Measurements from ENCODE around the gene TMEM132D. TPM values are rescaled to one million over a fixed set of nuclear protein-coding genes. Genes with fewer than 3 reads are reported as not detected.

TMEM132D gene
- total and polyA plus RNA-seq, 5 donors from 2014 or later = not detected

DNA sequence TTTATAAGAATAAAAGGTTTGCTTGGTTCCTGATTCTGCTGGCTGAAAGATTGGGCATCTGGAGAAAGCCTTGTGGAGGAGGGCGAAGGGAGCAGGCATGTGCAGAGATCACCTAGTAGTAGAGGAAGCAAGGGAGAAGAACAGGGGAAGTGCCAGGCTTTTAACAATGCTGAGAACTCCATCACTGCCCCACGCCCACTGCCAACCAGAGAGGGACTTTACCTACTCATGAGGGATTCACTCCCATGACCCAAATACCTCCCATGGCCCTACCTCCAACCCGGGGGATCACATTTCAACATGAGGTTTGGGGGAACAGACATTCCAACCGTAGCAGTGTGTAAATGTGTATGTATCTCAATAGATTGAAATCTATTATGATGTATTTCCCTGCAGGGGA lies 690.3 kb downstream of the TMEM132D start:
- no peak for DNase-seq
- no peaks in the 10 kb centered on the region for H3K36me3 Mint-ChIP-seq
- H3K4me3 Mint-ChIP-seq = peak overlapping the region in 1 of 4 donors; percentile 0
- no peak overlapping the region for H3K27ac Mint-ChIP-seq
- Histone ChIP-seq H3K36me3 (ENCODE audit: control insufficient read depth, insufficient read depth, low read length) (no peaks in the 10 kb centered on the region), H3K27me3 (ENCODE audit: control insufficient read depth, insufficient read depth, low read length) (no peaks in the 10 kb centered on the region), H3K9me3 (ENCODE audit: control insufficient read depth in 2 of 2, low read length in 2 of 2) (peaks cover 0 to 3% of the 10 kb centered on the region in 2 experiments), H3K4me1 (ENCODE audit: control insufficient read depth, insufficient read depth, low read length, poor library complexity, severe bottlenecking) (no peaks in the 10 kb centered on the region), H3K27ac (ENCODE audit: insufficient read depth, low read length, poor library complexity, severe bottlenecking) (no peak overlapping the region), H3K4me3 (ENCODE audit: low read depth, low read length) (no peak overlapping the region)
- H3K27me3 Mint-ChIP-seq = no peaks in the 10 kb centered on the region
- no peak for ATAC-seq (ENCODE audit: low read depth in 2 of 2)
- no peaks in the 10 kb centered on the region for H3K4me1 Mint-ChIP-seq
- peaks cover 0 to 15% (median 7%) of the 10 kb centered on the region in 7 donors for H3K9me3 Mint-ChIP-seq

GRCh38 chr12:129211862-129212630 lies 691.8 kb downstream of the TMEM132D start:
- H3K27me3 ChIP-seq (ENCODE audit: control insufficient read depth, insufficient read depth, low read length) = no peaks in the 10 kb centered on the region
- Mint-ChIP-seq H3K36me3 (no peaks in the 10 kb centered on the region), H3K27me3 (no peaks in the 10 kb centered on the region), H3K4me3 (peak overlapping the region in 1 of 4 donors; percentile 35), H3K4me1 (no peaks in the 10 kb centered on the region), H3K27ac (no peak overlapping the region), H3K9me3 (peaks cover 0 to 15% (median 8%) of the 10 kb centered on the region in 7 donors)
- H3K4me3 ChIP-seq (ENCODE audit: low read depth, low read length) = no peak overlapping the region
- H3K36me3 ChIP-seq (ENCODE audit: control insufficient read depth, insufficient read depth, low read length) = no peaks in the 10 kb centered on the region
- ATAC-seq (ENCODE audit: low read depth in 2 of 2) = no peak
- DNase-seq = no peak
- H3K9me3 ChIP-seq (ENCODE audit: control insufficient read depth in 2 of 2, low read length in 2 of 2) = peaks cover 0 to under 1% of the 10 kb centered on the region in 2 experiments
- no peaks in the 10 kb centered on the region for H3K4me1 ChIP-seq (ENCODE audit: control insufficient read depth, insufficient read depth, low read length, poor library complexity, severe bottlenecking)
- H3K27ac ChIP-seq (ENCODE audit: insufficient read depth, low read length, poor library complexity, severe bottlenecking) = no peak overlapping the region

GRCh38 chr12:129208566-129208965 lies 695.3 kb downstream of the TMEM132D start:
- no peak overlapping the region for H3K27ac ChIP-seq (ENCODE audit: insufficient read depth, low read length, poor library complexity, severe bottlenecking)
- no peaks in the 10 kb centered on the region for H3K4me1 Mint-ChIP-seq
- peaks cover 5% of the 10 kb centered on the region for H3K27me3 Mint-ChIP-seq

GRCh38 chr12:129207084-129207483 lies 696.7 kb downstream of the TMEM132D start:
- Histone ChIP-seq H3K27ac (ENCODE audit: insufficient read depth, low read length, poor library complexity, severe bottlenecking) (no peak overlapping the region), H3K36me3 (ENCODE audit: control insufficient read depth, insufficient read depth, low read length) (no peaks in the 10 kb centered on the region), H3K9me3 (ENCODE audit: control insufficient read depth in 2 of 2, low read length in 2 of 2) (no peaks in the 10 kb centered on the region), H3K4me3 (ENCODE audit: low read depth, low read length) (no peak overlapping the region), H3K27me3 (ENCODE audit: control insufficient read depth, insufficient read depth, low read length) (no peaks in the 10 kb centered on the region), H3K4me1 (ENCODE audit: control insufficient read depth, insufficient read depth, low read length, poor library complexity, severe bottlenecking) (no peaks in the 10 kb centered on the region)
- Mint-ChIP-seq H3K27ac (no peak overlapping the region), H3K4me3 (no peak overlapping the region), H3K4me1 (no peaks in the 10 kb centered on the region), H3K9me3 (peaks cover 0 to 8% (median 2%) of the 10 kb centered on the region in 7 donors), H3K36me3 (no peaks in the 10 kb centered on the region), H3K27me3 (peaks cover 5% of the 10 kb centered on the region)
- DNase-seq (no peak), ATAC-seq (ENCODE audit: low read depth in 2 of 2) (no peak)

More at GRCh38 chr12:129208566-129208965, 695.3 kb downstream of the TMEM132D start:
- Histone ChIP-seq H3K36me3 (ENCODE audit: control insufficient read depth, insufficient read depth, low read length) (no peaks in the 10 kb centered on the region), H3K4me1 (ENCODE audit: control insufficient read depth, insufficient read depth, low read length, poor library complexity, severe bottlenecking) (no peaks in the 10 kb centered on the region), H3K9me3 (ENCODE audit: control insufficient read depth in 2 of 2, low read length in 2 of 2) (no peaks in the 10 kb centered on the region), H3K27me3 (ENCODE audit: control insufficient read depth, insufficient read depth, low read length) (no peaks in the 10 kb centered on the region), H3K4me3 (ENCODE audit: low read depth, low read length) (no peak overlapping the region)
- ATAC-seq (ENCODE audit: low read depth in 2 of 2) (no peak), DNase-seq (no peak)
- Mint-ChIP-seq H3K27ac (no peak overlapping the region), H3K4me3 (no peak overlapping the region), H3K36me3 (no peaks in the 10 kb centered on the region), H3K9me3 (peaks cover 0 to 9% (median 4%) of the 10 kb centered on the region in 7 donors)

DNA sequence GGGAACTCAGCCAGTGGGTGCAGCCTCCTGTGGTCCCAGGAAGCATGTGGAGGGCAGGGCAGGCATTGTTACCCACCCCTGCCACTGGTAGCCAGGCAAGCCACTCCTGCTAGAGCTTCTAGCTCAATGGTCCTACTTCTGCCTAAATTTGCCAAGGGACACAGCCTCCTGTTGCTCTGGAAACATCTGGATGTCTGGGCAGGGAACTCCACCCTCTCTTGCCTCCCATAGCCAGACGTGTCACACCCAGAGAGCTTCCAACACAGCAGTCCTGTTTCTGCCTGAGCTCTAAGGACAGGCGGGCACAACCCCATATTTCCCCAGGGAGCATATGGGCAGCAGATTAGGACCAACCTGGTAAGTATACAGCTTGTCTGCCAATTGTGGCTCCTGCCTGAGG lies 700.4 kb downstream of the TMEM132D start:
- no peaks in the 10 kb centered on the region for H3K4me1 ChIP-seq (ENCODE audit: control insufficient read depth, insufficient read depth, low read length, poor library complexity, severe bottlenecking)
- H3K27me3 Mint-ChIP-seq = peaks cover 5% of the 10 kb centered on the region
- ATAC-seq (ENCODE audit: low read depth in 2 of 2) (no peak), DNase-seq (no peak)
- no peaks in the 10 kb centered on the region for H3K27me3 ChIP-seq (ENCODE audit: control insufficient read depth, insufficient read depth, low read length)
- no peaks in the 10 kb centered on the region for H3K36me3 Mint-ChIP-seq
- no peaks in the 10 kb centered on the region for H3K4me1 Mint-ChIP-seq
- H3K9me3 ChIP-seq (ENCODE audit: control insufficient read depth in 2 of 2, low read length in 2 of 2) = no peaks in the 10 kb centered on the region
- H3K36me3 ChIP-seq (ENCODE audit: control insufficient read depth, insufficient read depth, low read length) = no peaks in the 10 kb centered on the region
- H3K9me3 Mint-ChIP-seq = peaks cover 0 to 7% (median 2%) of the 10 kb centered on the region in 7 donors
- H3K27ac Mint-ChIP-seq = peak overlapping the region in 1 of 3 donors; percentile 57
- H3K4me3 ChIP-seq (ENCODE audit: low read depth, low read length) = no peak overlapping the region
- no peak overlapping the region for H3K27ac ChIP-seq (ENCODE audit: insufficient read depth, low read length, poor library complexity, severe bottlenecking)
- no peak overlapping the region for H3K4me3 Mint-ChIP-seq

- H3K27me3 Mint-ChIP-seq = peaks cover 5% of the 10 kb centered on the region
- ATAC-seq (ENCODE audit: low read depth in 2 of 2) (no peak), DNase-seq (no peak)
- H3K4me3 Mint-ChIP-seq = no peak overlapping the region
- H3K4me1 ChIP-seq (ENCODE audit: control insufficient read depth, insufficient read depth, low read length, poor library complexity, severe bottlenecking) = no peaks in the 10 kb centered on the region
- no peaks in the 10 kb centered on the region for H3K9me3 ChIP-seq (ENCODE audit: control insufficient read depth in 2 of 2, low read length in 2 of 2)
- no peak overlapping the region for H3K27ac ChIP-seq (ENCODE audit: insufficient read depth, low read length, poor library complexity, severe bottlenecking)
- no peak overlapping the region for H3K27ac Mint-ChIP-seq
- no peaks in the 10 kb centered on the region for H3K27me3 ChIP-seq (ENCODE audit: control insufficient read depth, insufficient read depth, low read length)
- no peaks in the 10 kb centered on the region for H3K36me3 Mint-ChIP-seq
- no peak overlapping the region for H3K4me3 ChIP-seq (ENCODE audit: low read depth, low read length)
- H3K36me3 ChIP-seq (ENCODE audit: control insufficient read depth, insufficient read depth, low read length) = no peaks in the 10 kb centered on the region
- no peaks in the 10 kb centered on the region for H3K4me1 Mint-ChIP-seq
- peaks cover 0 to 8% (median under 1%) of the 10 kb centered on the region in 7 donors for H3K9me3 Mint-ChIP-seq
Measured at GRCh38 chr12:129202109-129202814, 701.6 kb downstream of the TMEM132D start.

DNA sequence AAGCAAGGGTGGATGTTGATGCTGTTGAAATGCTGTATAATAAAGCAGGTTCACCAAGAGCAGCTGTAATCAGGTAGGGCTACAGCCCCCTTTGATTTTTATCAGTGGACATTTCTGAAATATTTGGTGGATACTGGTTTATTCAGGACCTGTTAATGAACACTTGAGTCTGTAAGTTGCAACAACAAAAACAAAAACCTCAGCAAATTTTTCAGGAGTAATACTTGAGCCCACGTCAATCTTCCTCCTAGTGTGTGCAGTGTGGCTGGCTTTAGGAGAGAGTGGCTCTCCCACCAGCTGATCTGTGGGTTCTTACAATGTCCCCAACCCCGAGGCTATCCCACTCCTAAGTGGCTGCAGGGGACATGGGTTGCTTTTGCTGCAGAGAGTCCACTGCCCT lies 702.8 kb downstream of the TMEM132D start:
- no peak overlapping the region for H3K4me3 Mint-ChIP-seq
- Histone ChIP-seq H3K36me3 (ENCODE audit: control insufficient read depth, insufficient read depth, low read length) (no peaks in the 10 kb centered on the region), H3K9me3 (ENCODE audit: control insufficient read depth in 2 of 2, low read length in 2 of 2) (no peaks in the 10 kb centered on the region), H3K27me3 (ENCODE audit: control insufficient read depth, insufficient read depth, low read length) (no peaks in the 10 kb centered on the region), H3K4me3 (ENCODE audit: low read depth, low read length) (no peak overlapping the region), H3K4me1 (ENCODE audit: control insufficient read depth, insufficient read depth, low read length, poor library complexity, severe bottlenecking) (no peaks in the 10 kb centered on the region), H3K27ac (ENCODE audit: insufficient read depth, low read length, poor library complexity, severe bottlenecking) (no peak overlapping the region)
- peaks cover 0 to 8% (median 3%) of the 10 kb centered on the region in 7 donors for H3K9me3 Mint-ChIP-seq
- H3K27me3 Mint-ChIP-seq = peaks cover 5% of the 10 kb centered on the region
- DNase-seq (no peak), ATAC-seq (ENCODE audit: low read depth in 2 of 2) (no peak)
- peak overlapping the region in 1 of 3 donors; percentile 50 for H3K27ac Mint-ChIP-seq
- no peaks in the 10 kb centered on the region for H3K36me3 Mint-ChIP-seq
- no peaks in the 10 kb centered on the region for H3K4me1 Mint-ChIP-seq
